GM18505 (cell line): ENCODE data around the gene CYP2D6.
"Not testable (repeated sequence)": the region's sequence is repeated elsewhere in the genome, so short reads cannot be mapped to it uniquely, and the experiment has no call there.

Source experiments
- ATAC-seq: cut with Tn5 transposase; IDR thresholded peaks from one replicate; pipeline ENCODE4 v1.9.1; 2021; ENCODE audit not compliant: unreplicated experiment
- POLR2A ChIP-seq: IDR thresholded peaks from 4 replicates; pipeline ENCODE4 v1.6.1; 2011; ENCODE audit warnings: borderline replicate concordance; ENCODE audit not compliant: insufficient read depth, insufficient read length; ENCODE audit errors: extremely low read depth

CYP2D6 gene

GRCh38 chr22:42134100-42135020 lies 3.8 kb upstream of the CYP2D6 start:
- no peak for TF ChIP-seq POLR2A
- no peak for ATAC-seq

GRCh38 chr22:42132457-42132856 lies 1.8 kb upstream of the CYP2D6 start:
- ATAC-seq, result no peak
- TF ChIP-seq POLR2A, result no peak

- ATAC-seq, result no peak
- TF ChIP-seq POLR2A, result no peak
Measured at GRCh38 chr22:42131562-42131961, 952 bp upstream of the CYP2D6 start.

GRCh38 chr22:42130182-42130581 lies 428 bp downstream of the CYP2D6 start:
- not testable (repeated sequence) for ATAC-seq

GRCh38 chr22:42128776-42129694 lies 1.6 kb downstream of the CYP2D6 start:
- not testable (repeated sequence) for ATAC-seq

GRCh38 chr22:42128007-42128406 lies 2.6 kb downstream of the CYP2D6 start:
- not testable (repeated sequence) for ATAC-seq

- ATAC-seq, result no peak
- TF ChIP-seq POLR2A, result no peak
Measured at GRCh38 chr22:42127606-42128005, 3.0 kb downstream of the CYP2D6 start.

GRCh38 chr22:42123529-42123928 lies 7.1 kb downstream of the CYP2D6 start:
- not testable (repeated sequence) for ATAC-seq

GRCh38 chr22:42120231-42121021 lies 10.2 kb downstream of the CYP2D6 start:
- not testable (repeated sequence) for ATAC-seq

GRCh38 chr22:42116848-42117424 lies 13.7 kb downstream of the CYP2D6 start:
- no peak for ATAC-seq
- TF ChIP-seq POLR2A, result no peak

GRCh38 chr22:42115420-42115830 lies 15.2 kb downstream of the CYP2D6 start:
- not testable (repeated sequence) for ATAC-seq

GRCh38 chr22:42114721-42115120 lies 15.9 kb downstream of the CYP2D6 start:
- ATAC-seq, result no peak
- TF ChIP-seq POLR2A, result no peak

- ATAC-seq, result not testable (repeated sequence)
Measured at GRCh38 chr22:42112793-42113192, 17.8 kb downstream of the CYP2D6 start.

GRCh38 chr22:42111798-42112197 lies 18.8 kb downstream of the CYP2D6 start:
- no peak for ATAC-seq
- no peak for TF ChIP-seq POLR2A
